DMS53 treated with DMSO at 0.1 percent for 48 hours (cell line): ENCODE data around the gene CEP57L1.
A peak's percentile ranks its signal among the peaks of the same experiment; 100 is the strongest.
"Not testable (repeated sequence)": the region's sequence is repeated elsewhere in the genome, so short reads cannot be mapped to it uniquely, and the experiment has no call there.

Experiments
- DNase-seq: peaks from one replicate; lab custom pipeline; 2025; ENCODE audit not compliant: unreplicated experiment; lab: John Stamatoyannopoulos, UW

The CEP57L1 gene

GRCh38 chr6:109167562-109167961 is 72.3 kb downstream of the CEP57L1 start:
- DNase-seq, result no peak

- DNase-seq, result no peak
These were observed 75.0 kb downstream of the CEP57L1 start for GRCh38 chr6:109170333-109170732.

GRCh38 chr6:109172101-109172746 is 76.9 kb downstream of the CEP57L1 start:
- no peak for DNase-seq

GRCh38 chr6:109174916-109175315 is 79.6 kb downstream of the CEP57L1 start:
- no peak for DNase-seq

GRCh38 chr6:109178921-109179320 is 83.6 kb downstream of the CEP57L1 start:
- DNase-seq, result no peak

GRCh38 chr6:109179507-109179906 is 84.2 kb downstream of the CEP57L1 start:
- no peak for DNase-seq

- no peak for DNase-seq
These were observed 87.3 kb downstream of the CEP57L1 start for GRCh38 chr6:109182578-109182977.

- DNase-seq, result no peak
These were observed 87.9 kb downstream of the CEP57L1 start for GRCh38 chr6:109183109-109183650.

- no peak for DNase-seq
These were observed 89.3 kb downstream of the CEP57L1 start for GRCh38 chr6:109184638-109185037.

- no peak for DNase-seq
These were observed 90.7 kb downstream of the CEP57L1 start for GRCh38 chr6:109186012-109186411.

GRCh38 chr6:109187399-109188114 is 92.2 kb downstream of the CEP57L1 start:
- DNase-seq, result peak; percentile 44

- DNase-seq, result no peak
These were observed 92.8 kb downstream of the CEP57L1 start for GRCh38 chr6:109188115-109188411.

GRCh38 chr6:109191368-109191767 is 96.1 kb downstream of the CEP57L1 start:
- DNase-seq, result not testable (repeated sequence)

- DNase-seq, result no peak
These were observed 97.6 kb downstream of the CEP57L1 start for GRCh38 chr6:109192865-109193264.

- DNase-seq, result peak; percentile 6
These were observed 99.6 kb downstream of the CEP57L1 start for GRCh38 chr6:109194880-109195279.

- peak; percentile 14 for DNase-seq
These were observed 101.8 kb downstream of the CEP57L1 start for GRCh38 chr6:109197061-109197460.

- DNase-seq, result no peak
These were observed 107.3 kb downstream of the CEP57L1 start for GRCh38 chr6:109202409-109203264.

- no peak for DNase-seq
These were observed 109.2 kb downstream of the CEP57L1 start for GRCh38 chr6:109204511-109204910.

GRCh38 chr6:109212683-109213082 is 117.4 kb downstream of the CEP57L1 start:
- no peak for DNase-seq
